IMR-90 (cell line): ENCODE results near the gene OR5M8. TPM values are rescaled to one million over a fixed set of nuclear protein-coding genes. Genes with fewer than 3 reads are reported as not detected.

Experiments used
- ATAC-seq: fragments of 200-7000 bp; cut with Tn5 transposase; 2 replicates; pipeline ENCODE4 v1.9.1; 2020; ENCODE audit warnings: low read depth, mild to moderate bottlenecking, moderate library complexity
- BruUV-seq: library from RNA; stranded (reverse); fragments of 400-500 nt; replicated peaks from 2 replicates; lab custom pipeline; 2021; lab: Mats Ljungman, UMichigan
- CTCF ChIA-PET: fragments of 300-600 bp; formaldehyde crosslinking; extraction: SDS; loops from one replicate; lab custom pipeline; 2021; ENCODE audit warnings: antibody characterized with exemption; lab: Yijun Ruan, JAX
- POLR2A ChIA-PET: fragments of 300-600 bp; sonication (Branson Sonifier 250); formaldehyde crosslinking; loops from one replicate; lab custom pipeline; 2022; ENCODE audit warnings: antibody characterized with exemption; ENCODE audit not compliant: unreplicated experiment; lab: Charles Lee
- DNase-seq: peaks from one replicate; pipeline ENCODE4 v3.0.0; 2013
- H2AFZ ChIP-seq: replicated peaks from 2 replicates; pipeline ENCODE3; 2013; ENCODE audit warnings: low read length, mild to moderate bottlenecking; ENCODE audit not compliant: poor library complexity
- H2AK5ac ChIP-seq: 2 replicates; pipeline ENCODE4 v1.6.1; 2013; ENCODE audit warnings: low read depth, low read length, inconsistent platforms
- H2AK9ac ChIP-seq: replicated peaks from 2 replicates; pipeline ENCODE3; 2013; ENCODE audit warnings: mild to moderate bottlenecking, low read depth, low read length, moderate library complexity; ENCODE audit not compliant: poor library complexity
- H2BK120ac ChIP-seq: 2 replicates; pipeline ENCODE4 v1.6.1; 2013; ENCODE audit warnings: low read depth, low read length, inconsistent platforms
- H2BK15ac ChIP-seq: 3 replicates; pipeline ENCODE4 v1.6.1; 2013; ENCODE audit warnings: low read depth, low read length, inconsistent platforms
- H2BK20ac ChIP-seq: 2 replicates; pipeline ENCODE4 v1.6.1; 2013; ENCODE audit warnings: low read depth, mild to moderate bottlenecking, inconsistent platforms, low read length, moderate library complexity
- H2BK5ac ChIP-seq: 2 replicates; pipeline ENCODE4 v1.6.1; 2013; ENCODE audit warnings: mild to moderate bottlenecking, low read depth, low read length, inconsistent platforms; ENCODE audit not compliant: poor library complexity, severe bottlenecking
- H3K14ac ChIP-seq: replicated peaks from 2 replicates; pipeline ENCODE4 v1.6.1; 2013; ENCODE audit warnings: low read depth, low read length, inconsistent platforms
- H3K18ac ChIP-seq: 2 replicates; pipeline ENCODE4 v1.6.1; 2013; ENCODE audit warnings: low read depth, low read length, control low read depth
- H3K23ac ChIP-seq: 2 replicates; pipeline ENCODE4 v1.6.1; 2013; ENCODE audit warnings: low read depth, low read length, inconsistent platforms
- H3K27ac ChIP-seq: 2 replicates; pipeline ENCODE4 v1.5.1; 2013; ENCODE audit warnings: mild to moderate bottlenecking, control low read depth, low read length; ENCODE audit not compliant: insufficient read depth
- H3K27me3 ChIP-seq: 2 replicates; pipeline ENCODE4 v1.6.1; 2013; ENCODE audit warnings: low read length; ENCODE audit not compliant: control insufficient read depth, insufficient read depth
- H3K36me3 ChIP-seq: 2 replicates; pipeline ENCODE4 v1.6.1; 2013; ENCODE audit warnings: low read length, mixed read lengths; ENCODE audit not compliant: control insufficient read depth, insufficient read depth
- H3K4ac ChIP-seq: 2 replicates; pipeline ENCODE4 v1.6.1; 2013; ENCODE audit warnings: low read depth, low read length, inconsistent platforms
- H3K4me1 ChIP-seq: 2 replicates; pipeline ENCODE4 v1.6.1; 2013; ENCODE audit warnings: low read length, mixed read lengths; ENCODE audit not compliant: control insufficient read depth, insufficient read depth
- H3K4me2 ChIP-seq: 2 replicates; pipeline ENCODE4 v1.6.1; 2013; ENCODE audit warnings: low read depth, mild to moderate bottlenecking, control low read depth, low read length, moderate library complexity
- H3K4me3 ChIP-seq: 2 replicates; pipeline ENCODE4 v1.5.1; 2013; ENCODE audit warnings: low read depth, mild to moderate bottlenecking, control low read depth, low read length, moderate library complexity; ENCODE audit not compliant: insufficient read depth
- H3K56ac ChIP-seq: 2 replicates; pipeline ENCODE4 v1.6.1; 2013; ENCODE audit warnings: low read length, inconsistent platforms; ENCODE audit not compliant: insufficient read depth; ENCODE audit errors: extremely low read depth
- H3K79me1 ChIP-seq, 2 experiments: 2 replicates each; pipeline ENCODE4 v1.6.1; 2013; ENCODE audit warnings: low read length in 2 of 2, inconsistent platforms in 1 of 2, low read depth in 1 of 2
- H3K9ac ChIP-seq: 2 replicates; pipeline ENCODE4 v1.6.1; 2013; ENCODE audit warnings: low read depth, low read length, control low read depth
- H3K9me1 ChIP-seq: 2 replicates; pipeline ENCODE4 v1.6.1; 2013; ENCODE audit warnings: low read length, inconsistent platforms; ENCODE audit not compliant: insufficient read depth
- H3K9me3 ChIP-seq: 2 replicates; pipeline ENCODE4 v1.6.1; 2013; ENCODE audit warnings: low read length; ENCODE audit not compliant: control insufficient read depth, insufficient read depth
- H4K20me1 ChIP-seq: 2 replicates; pipeline ENCODE4 v1.6.1; 2013; ENCODE audit warnings: low read length, inconsistent platforms; ENCODE audit not compliant: insufficient read depth
- H4K5ac ChIP-seq: 2 replicates; pipeline ENCODE4 v1.6.1; 2013; ENCODE audit warnings: mild to moderate bottlenecking, low read depth, low read length, control low read depth
- H4K8ac ChIP-seq, 2 experiments: 2 replicates each; pipeline ENCODE4 v1.6.1; 2013; ENCODE audit warnings: low read depth in 2 of 2, low read length in 2 of 2, control low read depth in 1 of 2, inconsistent platforms in 1 of 2
- H4K91ac ChIP-seq: 2 replicates; pipeline ENCODE4 v1.6.1; 2013; ENCODE audit warnings: low read depth, low read length, inconsistent platforms; ENCODE audit not compliant: insufficient read depth
- BHLHE40 ChIP-seq: fragments of 150-350 bp; IDR thresholded peaks from 2 replicates; pipeline ENCODE4 v1.6.1; 2016; ENCODE audit warnings: mild to moderate bottlenecking, low read depth, low read length
- CHD1 ChIP-seq: IDR thresholded peaks from 2 replicates; pipeline ENCODE4 v1.6.1; 2012; ENCODE audit warnings: low read depth, low read length, improper control_type of control experiment
- ELK1 ChIP-seq: fragments of 150-350 bp; IDR thresholded peaks from 2 replicates; pipeline ENCODE4 v1.6.1; 2016; ENCODE audit warnings: low read depth, mild to moderate bottlenecking, low read length, moderate library complexity, borderline replicate concordance
- FOS ChIP-seq: fragments of 150-350 bp; IDR thresholded peaks from 2 replicates; pipeline ENCODE4 v1.6.1; 2016; ENCODE audit warnings: low read depth, low read length
- MAZ ChIP-seq: IDR thresholded peaks from 2 replicates; pipeline ENCODE4 v1.6.1; 2012; ENCODE audit warnings: low read depth, mild to moderate bottlenecking, low read length, improper control_type of control experiment, moderate library complexity, borderline replicate concordance
- USF2 ChIP-seq: fragments of 150-350 bp; IDR thresholded peaks from 2 replicates; pipeline ENCODE4 v1.6.1; 2017; ENCODE audit warnings: mild to moderate bottlenecking, antibody characterized with exemption, low read length, low read depth
- WGBS, 2 experiments: methylation state at CpG; one replicate each; pipeline versions ENCODE4 v1.1.5 to v1.1.7; 2013; ENCODE audit warnings: missing lambda C conversion rate in 2 of 2; ENCODE audit not compliant: insufficient read length in 1 of 2; ENCODE audit errors: extremely low coverage in 2 of 2; 5-methylcytosine and 5-hydroxymethylcytosine counted together
- dilution Hi-C: fragments of 300-500 bp; cut with HindIII; formaldehyde crosslinking; loops from one replicate; pipeline ENCODE4 v1.14.3; 2018; ENCODE audit warnings: low sequenced_read_pairs; ENCODE audit not compliant: unreplicated experiment
- in situ Hi-C: fragments of 300-500 bp; cut with MboI; formaldehyde crosslinking; loops from 3 replicates; pipeline ENCODE4 v1.14.3; 2019; ENCODE audit warnings: low sequenced_read_pairs, inconsistent platforms, mixed read lengths
- intact Hi-C: fragments of 100-400 bp; cut with micrococcal nuclease; formaldehyde crosslinking; loops from 2 replicates; pipeline ENCODE4 v1.10.0; 2022
- polyA plus RNA-seq, 3 experiments: library from polyadenylated mRNA; depleted of rRNA; stranded (reverse); fragments of >200 nt; gene quantifications; 2 replicates each; pipeline ENCODE4 v1.2.3, GENCODE V29; 2012; ENCODE audit warnings: low replicate concordance in 1 of 3
- total RNA-seq: library from RNA; depleted of rRNA; stranded (reverse); fragments of >200 nt; gene quantifications from 2 replicates; pipeline ENCODE4 v1.2.3, GENCODE V29; 2012

The OR5M8 gene
- total and polyA plus RNA-seq, 2 of the 4 experiments (the other 2 are of a cell fraction) = not detected

- Histone ChIP-seq H3K9me1 (no peaks in the 10 kb centered on the region), H2BK5ac (no peak overlapping the region), H3K27me3 (no peaks in the 10 kb centered on the region), H2AK5ac (no peak overlapping the region), H3K27ac (no peak overlapping the region), H3K14ac (no peak overlapping the region), H4K8ac (no peak overlapping the region), H2BK20ac (no peak overlapping the region), H4K5ac (no peak overlapping the region), H3K9me3 (peaks cover 2% of the 10 kb centered on the region; the same call in 1 of the 2 replicates), H2BK120ac (no peak overlapping the region), H3K56ac (no peak overlapping the region), H3K18ac (no peak overlapping the region), H3K4ac (no peak overlapping the region), H3K4me2 (no peak overlapping the region), H4K20me1 (no peaks in the 10 kb centered on the region), H3K79me1 (no peaks in the 10 kb centered on the region), H3K4me3 (no peak overlapping the region), H3K4me1 (no peaks in the 10 kb centered on the region), H2BK15ac (no peak overlapping the region), H4K91ac (no peak overlapping the region), H3K36me3 (no peaks in the 10 kb centered on the region), H2AK9ac (no peak overlapping the region), H3K23ac (no peak overlapping the region), H3K9ac (no peak overlapping the region), H2AFZ (no peak overlapping the region)
- DNase-seq (no peak), ATAC-seq (no peak)
- WGBS, 2 experiments = 17% methylated on average over 2 of the region's 5 CpGs; no CpG with 5 or more reads in 1 of the 2 experiments
- ChIA-PET POLR2A (no interaction called here), CTCF (no interaction called here)
- intact Hi-C loops = no loop called here
- in situ Hi-C loops = no loop called here
- no TSS peak for BruUV-seq
- no peak for TF ChIP-seq USF2
- no peak for TF ChIP-seq MAZ
- TF ChIP-seq BHLHE40 = no peak
- no peak for TF ChIP-seq FOS
- no peak for TF ChIP-seq ELK1
- TF ChIP-seq CHD1 = no peak
- dilution Hi-C loops = no loop called here
Measured at GRCh38 chr11:56522008-56522407, 30.8 kb upstream of the OR5M8 start.
